Stimulated activated CD8-positive, alpha-beta memory T cell treated with anti-CD3 and anti-CD28 coated beads, Interleukin-4, amount 100 ng/mL, for 48 hours (primary cell): ENCODE measurements around the gene EIF2D.
A peak's percentile ranks its signal among the peaks of the same experiment; 100 is the strongest.
"Not testable (repeated sequence)": the region's sequence is repeated elsewhere in the genome, so short reads cannot be mapped to it uniquely, and the experiment has no call there.

Experiments used
- DNase-seq: peaks from one replicate; pipeline ENCODE4 v3.0.0-alpha.2; 2020

EIF2D gene, protein sequence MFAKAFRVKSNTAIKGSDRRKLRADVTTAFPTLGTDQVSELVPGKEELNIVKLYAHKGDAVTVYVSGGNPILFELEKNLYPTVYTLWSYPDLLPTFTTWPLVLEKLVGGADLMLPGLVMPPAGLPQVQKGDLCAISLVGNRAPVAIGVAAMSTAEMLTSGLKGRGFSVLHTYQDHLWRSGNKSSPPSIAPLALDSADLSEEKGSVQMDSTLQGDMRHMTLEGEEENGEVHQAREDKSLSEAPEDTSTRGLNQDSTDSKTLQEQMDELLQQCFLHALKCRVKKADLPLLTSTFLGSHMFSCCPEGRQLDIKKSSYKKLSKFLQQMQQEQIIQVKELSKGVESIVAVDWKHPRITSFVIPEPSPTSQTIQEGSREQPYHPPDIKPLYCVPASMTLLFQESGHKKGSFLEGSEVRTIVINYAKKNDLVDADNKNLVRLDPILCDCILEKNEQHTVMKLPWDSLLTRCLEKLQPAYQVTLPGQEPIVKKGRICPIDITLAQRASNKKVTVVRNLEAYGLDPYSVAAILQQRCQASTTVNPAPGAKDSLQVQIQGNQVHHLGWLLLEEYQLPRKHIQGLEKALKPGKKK

DNA sequence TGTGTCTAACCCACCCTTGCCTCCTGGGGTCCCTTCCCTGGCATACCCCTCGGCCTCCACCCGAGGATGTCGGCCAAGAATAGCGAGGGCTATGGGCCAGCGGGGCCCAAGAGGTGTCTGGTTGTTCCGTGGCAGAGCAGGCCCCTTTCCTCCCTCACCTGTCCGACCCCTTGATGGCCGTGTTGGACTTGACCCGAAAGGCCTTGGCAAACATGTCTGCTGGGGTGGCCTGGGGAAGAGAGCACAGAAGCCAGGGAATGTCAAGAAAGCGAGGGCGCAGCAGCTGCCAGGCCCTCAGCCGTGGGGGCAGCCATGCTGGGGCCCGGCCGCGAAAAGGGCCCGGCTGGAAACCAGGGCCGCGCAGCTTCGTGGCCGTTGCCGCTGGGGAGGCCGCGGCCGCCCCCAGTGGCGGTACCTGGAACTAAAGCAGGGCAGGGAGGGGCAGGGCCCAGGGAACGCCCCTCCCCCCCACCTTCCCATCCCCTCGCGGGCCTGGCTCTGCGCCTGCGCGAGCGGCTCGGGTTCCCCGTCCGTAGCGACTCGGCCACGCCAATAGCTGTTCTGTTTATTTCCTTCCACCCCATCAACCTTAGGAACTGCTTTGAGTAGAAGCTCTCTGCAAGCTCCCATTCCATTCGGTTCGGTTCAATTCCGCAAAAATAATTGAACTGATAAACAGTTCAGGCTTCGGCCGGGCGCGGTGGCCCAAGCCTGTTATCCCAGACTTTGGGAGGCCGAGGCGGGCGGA lies at the start of gene EIF2D:
EIF2D (minus strand) TSS at position 337 of the 748 bp plus-strand sequence; CDS start at position 214, 123 bp downstream.
- DNase-seq = peak; percentile 97

DNA sequence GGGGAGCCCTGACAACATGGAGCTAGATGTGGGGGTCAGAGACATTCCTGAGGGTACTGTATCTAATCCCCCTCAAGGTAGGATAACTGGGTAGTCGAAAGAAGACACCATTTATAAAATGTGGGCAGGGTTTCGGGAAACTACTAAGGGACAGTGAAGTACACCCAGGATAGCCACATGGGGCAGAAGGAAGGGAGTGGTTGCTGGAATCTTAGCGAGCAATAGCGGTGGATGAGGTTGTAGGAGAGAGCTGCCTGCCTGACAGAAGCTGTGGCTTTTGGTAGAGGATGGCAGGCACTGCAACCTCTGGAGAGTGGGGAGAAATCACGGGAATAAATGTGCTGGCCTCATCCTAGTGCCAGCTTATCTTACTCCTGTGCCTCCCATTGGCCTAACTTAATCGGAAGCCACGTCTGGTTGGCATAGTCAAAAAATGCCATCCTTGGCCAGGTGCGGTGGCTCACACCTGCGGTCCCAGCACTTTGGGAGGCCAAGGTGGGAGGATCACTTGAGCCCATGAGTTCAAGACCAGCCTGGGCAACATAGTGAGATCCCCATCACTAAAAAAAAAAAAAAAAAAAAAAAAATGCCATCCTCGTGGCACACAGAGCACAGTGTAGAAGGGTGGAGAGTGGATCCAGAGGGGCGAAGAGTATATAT lies 49.0 kb upstream of the EIF2D start:
- no peak for DNase-seq

GRCh38 chr1:206660136-206660535 lies 47.9 kb upstream of the EIF2D start:
- no peak for DNase-seq

DNA sequence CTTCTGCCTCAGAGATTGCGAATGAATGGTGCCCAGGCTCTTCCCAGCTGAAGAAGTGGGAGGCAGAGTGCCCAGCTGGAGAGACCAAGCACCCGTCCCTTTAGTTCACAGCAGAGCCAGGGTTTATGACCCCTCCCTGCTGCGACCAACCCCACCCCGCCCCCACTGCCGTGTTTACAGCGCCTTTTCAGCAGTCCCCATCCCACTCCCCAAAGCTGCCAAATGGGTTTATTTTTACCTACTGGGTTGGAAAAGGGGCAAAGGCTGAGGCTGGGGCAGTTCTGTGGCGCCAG lies 46.7 kb upstream of the EIF2D start:
- no peak for DNase-seq

- peak; percentile 80 for DNase-seq
These were observed 46.2 kb upstream of the EIF2D start for GRCh38 chr1:206658264-206658980.

GRCh38 chr1:206657751-206658150 lies 45.5 kb upstream of the EIF2D start:
- no peak for DNase-seq

- DNase-seq = no peak
These were observed 44.7 kb upstream of the EIF2D start for GRCh38 chr1:206656936-206657335.

GRCh38 chr1:206655471-206655882 lies 43.2 kb upstream of the EIF2D start:
- DNase-seq = no peak

DNA sequence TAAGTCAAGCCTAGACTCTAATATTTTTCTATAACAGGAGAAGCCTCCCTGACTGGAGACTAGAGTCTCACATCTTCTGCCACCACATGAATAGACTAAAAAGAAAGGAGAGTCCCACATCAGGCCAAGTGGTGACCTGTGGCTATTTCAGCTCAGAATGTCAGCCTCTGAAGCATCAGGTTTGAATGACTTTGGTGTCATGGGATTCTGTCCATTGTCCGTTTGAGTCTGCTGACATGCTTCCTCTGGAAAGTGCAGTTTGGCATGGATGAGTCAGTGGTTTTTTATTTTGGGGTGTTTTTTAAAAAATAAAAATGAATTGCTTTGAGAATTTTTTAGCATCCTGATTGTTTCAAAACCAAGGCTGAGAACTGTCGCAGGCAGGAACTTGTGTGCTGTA lies 42.6 kb upstream of the EIF2D start:
- no peak for DNase-seq

DNA sequence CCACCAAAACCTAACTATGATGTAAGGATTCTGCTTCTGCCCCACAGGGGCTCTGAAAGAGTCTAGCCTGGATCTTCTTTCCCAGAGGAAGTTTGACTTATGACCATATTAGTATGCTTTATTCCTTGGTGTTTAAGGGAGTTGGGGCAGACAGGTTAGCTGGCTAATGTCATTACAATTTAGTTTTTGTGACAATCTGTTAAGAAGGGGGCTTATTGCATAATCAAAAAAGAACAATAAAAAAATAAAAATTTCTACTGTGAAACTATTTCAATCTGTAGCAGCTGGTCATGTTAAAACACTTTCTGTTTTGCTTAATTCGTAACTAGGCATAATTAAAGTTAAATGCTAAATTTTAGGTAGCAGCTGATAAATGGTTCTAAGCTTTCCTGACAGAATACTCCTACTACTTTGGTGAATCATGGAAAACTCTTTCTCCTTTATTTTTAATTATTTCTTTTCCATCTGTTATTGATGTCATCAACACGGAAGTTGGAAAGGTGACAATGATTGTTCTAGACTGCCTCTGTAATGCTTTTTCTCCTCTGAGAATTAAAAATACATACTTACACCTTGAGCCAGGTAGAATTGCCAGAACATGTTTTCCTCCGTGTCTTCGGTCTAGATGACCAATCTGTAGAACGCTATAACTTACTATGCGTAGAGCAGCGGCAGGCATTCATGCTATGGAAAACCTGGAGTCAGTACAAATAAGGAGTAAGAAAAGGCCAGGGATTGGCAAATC lies 41.6 kb upstream of the EIF2D start:
- no peak for DNase-seq

GRCh38 chr1:206651958-206652890 lies 40.0 kb upstream of the EIF2D start:
- no peak for DNase-seq

- DNase-seq = no peak
These were observed 38.7 kb upstream of the EIF2D start for GRCh38 chr1:206651014-206651413.

DNA sequence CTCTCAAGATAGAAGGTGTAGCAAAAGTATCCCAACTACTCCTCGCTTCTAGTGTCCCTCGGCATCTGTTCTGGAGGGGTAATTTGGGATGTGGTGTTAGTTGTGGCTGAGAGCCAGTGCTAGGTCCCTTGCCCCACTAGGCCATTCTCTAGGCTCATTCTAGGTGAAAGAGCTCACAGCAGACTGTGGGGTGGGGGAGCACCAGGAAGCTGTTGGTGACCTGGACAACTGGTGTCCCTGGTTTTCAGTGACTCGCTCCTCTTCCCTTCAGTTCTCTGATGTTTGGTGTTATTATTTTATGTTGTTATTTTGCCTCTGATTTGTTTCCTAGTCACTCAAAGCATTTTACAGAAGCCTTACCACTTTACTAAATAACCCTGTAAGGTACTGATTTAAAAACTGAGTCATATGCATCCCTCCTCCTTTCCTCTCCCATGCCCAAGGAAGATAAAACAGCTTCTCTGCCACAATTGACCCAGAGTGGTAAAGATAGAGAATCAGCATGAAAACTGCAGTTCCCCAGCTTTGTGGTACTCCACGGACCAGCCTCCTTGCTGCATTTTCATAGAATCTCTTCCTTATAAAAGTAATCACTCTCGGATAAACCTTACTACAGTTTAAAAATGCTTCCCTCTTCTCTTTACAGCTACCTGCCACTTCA lies 37.1 kb upstream of the EIF2D start:
- no peak for DNase-seq

GRCh38 chr1:206647224-206647623 lies 35.0 kb upstream of the EIF2D start:
- no peak for DNase-seq

GRCh38 chr1:206646504-206646903 lies 34.2 kb upstream of the EIF2D start:
- no peak for DNase-seq

DNA sequence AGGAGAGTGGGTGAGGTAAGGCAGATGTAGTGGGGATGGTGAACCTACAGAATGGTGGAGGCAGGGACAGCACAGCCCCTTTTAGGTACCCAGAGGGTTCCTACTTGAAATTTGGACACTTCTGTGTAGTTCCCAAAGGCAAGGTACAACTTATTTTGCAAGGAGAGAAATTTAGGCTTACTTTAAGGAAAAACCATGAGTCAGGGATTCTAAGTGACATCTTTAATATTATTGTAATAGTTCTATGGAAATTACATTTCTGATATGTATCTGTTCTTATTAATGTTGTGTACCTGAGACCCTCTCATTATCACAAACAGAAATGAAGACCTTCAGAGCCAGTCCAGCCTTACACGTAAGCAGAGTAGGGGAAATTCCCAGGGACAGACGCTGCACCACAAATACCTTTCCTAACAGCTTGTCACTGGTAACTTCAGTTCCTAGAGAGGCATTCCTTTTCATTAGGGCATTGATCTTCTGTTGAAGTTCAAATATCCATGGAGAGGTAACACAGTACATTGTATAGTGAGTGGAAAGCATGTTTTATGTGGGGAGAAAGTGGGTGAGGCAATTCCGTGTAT lies 30.9 kb upstream of the EIF2D start:
- no peak for DNase-seq

DNA sequence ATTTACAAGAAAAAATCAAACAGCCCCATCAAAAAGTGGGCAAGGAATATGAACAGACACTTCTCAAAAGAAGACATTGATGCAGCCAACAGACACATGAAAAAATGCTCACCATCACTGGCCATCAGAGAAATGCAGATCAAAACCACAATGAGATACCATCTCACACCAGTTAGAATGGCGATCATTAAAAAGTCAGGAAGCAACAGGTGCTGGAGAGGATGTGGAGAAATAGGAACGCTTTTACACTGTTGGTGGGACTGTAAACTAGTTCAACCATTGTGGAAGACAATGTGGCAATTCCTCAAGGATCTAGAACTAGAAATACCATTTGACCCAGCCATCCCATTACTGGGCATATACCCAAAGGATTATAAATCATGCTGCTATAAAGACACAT lies 29.8 kb upstream of the EIF2D start:
- DNase-seq = not testable (repeated sequence)

- DNase-seq = no peak
These were observed 25.3 kb upstream of the EIF2D start for GRCh38 chr1:206637605-206638004.

GRCh38 chr1:206636671-206637070 lies 24.4 kb upstream of the EIF2D start:
- DNase-seq = no peak

DNA sequence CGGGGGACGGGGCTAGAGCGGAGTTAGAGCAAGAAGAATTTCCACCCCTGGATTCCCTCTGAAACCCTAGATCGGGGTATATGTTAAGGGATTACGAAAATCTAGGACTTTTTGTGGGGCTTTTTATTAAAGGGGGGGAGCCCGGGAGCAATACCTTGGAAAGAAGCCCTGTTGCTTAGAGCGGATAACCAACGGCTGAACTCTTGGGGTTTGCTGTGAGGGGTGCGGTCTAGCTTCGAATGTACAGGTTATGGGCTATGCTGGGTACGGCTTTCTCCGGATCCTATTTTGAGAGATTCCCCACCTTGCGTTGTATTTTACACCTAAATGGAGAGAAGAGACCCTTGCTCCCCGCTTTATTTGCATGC lies 23.7 kb upstream of the EIF2D start:
- DNase-seq = no peak
